NCI-H524 treated with DMSO at 0.1 percent for 48 hours (cell line): Measurements from ENCODE around the gene SNX3.

Experiments
- DNase-seq: peaks from one replicate; lab custom pipeline; 2025; lab: John Stamatoyannopoulos, UW

Gene SNX3

GRCh38 chr6:108203189-108204112 is 57.4 kb downstream of the SNX3 start:
- DNase-seq, result no peak

GRCh38 chr6:108200631-108201030 is 60.2 kb downstream of the SNX3 start:
- DNase-seq, result no peak

GRCh38 chr6:108200186-108200585 is 60.7 kb downstream of the SNX3 start:
- no peak for DNase-seq

- no peak for DNase-seq
These were observed 61.9 kb downstream of the SNX3 start for GRCh38 chr6:108198761-108199498.

GRCh38 chr6:108195209-108195608 is 65.6 kb downstream of the SNX3 start:
- no peak for DNase-seq

DNA sequence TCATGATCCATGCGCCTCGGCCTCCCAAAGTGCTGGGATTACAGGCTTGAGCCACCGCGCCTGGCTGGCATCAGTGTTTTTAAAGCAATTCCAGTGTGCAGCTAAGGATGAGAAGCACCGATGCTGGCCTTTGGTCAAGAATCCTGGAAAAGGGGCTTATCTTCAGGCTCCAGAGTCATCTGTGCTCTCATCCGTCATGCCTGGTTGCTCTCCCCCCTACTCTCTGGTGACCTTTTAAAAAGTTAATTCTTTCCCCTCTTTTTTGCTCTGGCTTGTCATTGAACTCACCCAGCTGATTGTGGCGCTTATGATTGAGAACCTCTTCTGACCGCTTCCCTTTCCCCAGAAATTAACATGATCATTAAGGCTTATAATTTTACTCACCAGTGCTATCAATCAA is 66.3 kb downstream of the SNX3 start:
- no peak for DNase-seq

DNA sequence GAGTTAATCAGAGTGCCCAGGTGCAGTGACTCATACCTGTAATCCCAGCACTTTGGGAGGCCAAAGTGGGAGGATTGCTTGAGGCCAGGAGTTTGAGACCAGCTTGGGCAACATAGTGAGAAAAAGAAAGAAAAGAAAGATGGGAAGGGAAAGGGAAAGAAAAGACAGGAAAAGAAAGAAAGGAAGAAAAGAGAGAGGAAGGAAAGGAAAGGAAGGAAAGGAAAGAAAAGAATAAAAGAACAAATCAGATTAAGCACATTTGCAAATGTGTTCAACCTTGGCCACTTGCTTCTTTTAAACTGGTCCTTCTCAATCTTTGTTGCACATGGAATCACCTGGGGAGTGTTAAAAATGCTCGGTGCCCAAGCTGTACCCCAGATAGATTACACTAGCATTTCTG is 67.0 kb downstream of the SNX3 start:
- no peak for DNase-seq

- DNase-seq, result no peak
These were observed 67.7 kb downstream of the SNX3 start for GRCh38 chr6:108193131-108193530.

- DNase-seq, result no peak
These were observed 73.3 kb downstream of the SNX3 start for GRCh38 chr6:108187519-108187918.

- no peak for DNase-seq
These were observed 74.6 kb downstream of the SNX3 start for GRCh38 chr6:108186226-108186625.

GRCh38 chr6:108180776-108181175 is 80.1 kb downstream of the SNX3 start:
- no peak for DNase-seq

GRCh38 chr6:108180266-108180665 is 80.6 kb downstream of the SNX3 start:
- DNase-seq, result no peak

DNA sequence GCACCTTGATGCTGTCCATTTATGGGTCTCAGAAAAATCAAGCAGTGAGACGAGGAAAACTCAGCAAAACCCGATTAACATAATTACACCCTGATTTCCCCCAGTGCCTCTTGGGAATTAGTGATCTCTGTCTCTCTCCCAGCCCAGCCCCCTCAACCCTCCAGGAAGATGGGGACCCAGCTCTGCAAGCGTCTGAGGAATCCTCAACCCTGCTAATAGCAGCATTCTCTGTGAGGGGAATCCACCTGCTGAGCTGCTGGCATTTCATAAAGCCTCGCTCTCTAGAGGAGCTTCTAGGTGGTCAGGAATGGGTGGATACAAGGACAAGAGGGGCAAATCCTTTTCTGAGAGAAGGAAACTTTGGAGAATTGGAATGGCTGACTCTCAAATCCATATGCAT is 81.1 kb downstream of the SNX3 start:
- DNase-seq, result no peak

- no peak for DNase-seq
These were observed 84.4 kb downstream of the SNX3 start for GRCh38 chr6:108176281-108177089.

DNA sequence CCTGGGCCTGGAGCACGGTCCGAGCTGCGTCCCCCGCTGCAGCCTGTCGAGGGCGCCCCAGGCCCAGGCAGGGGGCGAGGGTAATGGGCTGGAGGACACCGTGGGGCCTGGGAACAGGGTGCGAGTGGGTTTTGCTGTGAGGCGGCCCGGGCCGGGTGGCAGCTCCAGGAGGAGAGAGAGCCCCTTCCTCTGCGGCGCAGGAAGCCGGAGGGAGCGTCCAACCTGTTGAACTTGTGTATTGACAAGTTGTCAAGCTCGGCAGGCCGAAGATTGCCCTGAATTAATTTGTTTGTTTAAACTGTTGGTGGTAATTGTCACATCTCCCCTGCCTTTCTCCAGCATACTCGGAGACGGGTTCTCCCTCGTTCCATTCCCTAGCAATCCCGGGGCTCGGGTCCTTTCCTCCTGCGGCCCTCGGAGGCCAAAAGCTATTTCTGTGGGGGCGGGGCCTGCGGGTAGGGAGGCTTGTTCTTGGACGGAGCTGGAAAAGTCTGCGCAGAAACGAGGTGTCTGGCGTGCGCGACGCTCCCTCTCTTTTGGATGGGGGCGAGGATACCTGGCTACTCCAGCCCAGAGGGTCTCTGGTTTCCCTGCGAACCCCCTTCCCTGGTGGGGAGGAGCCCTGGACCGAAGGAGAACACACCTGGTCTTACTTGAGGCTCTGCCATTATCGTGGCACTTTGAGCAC is 85.1 kb downstream of the SNX3 start:
- DNase-seq, result no peak

GRCh38 chr6:108175176-108175591 is 85.7 kb downstream of the SNX3 start:
- no peak for DNase-seq

- no peak for DNase-seq
These were observed 86.3 kb downstream of the SNX3 start for GRCh38 chr6:108174371-108175175.

- DNase-seq, result no peak
These were observed 88.8 kb downstream of the SNX3 start for GRCh38 chr6:108171918-108172516.

DNA sequence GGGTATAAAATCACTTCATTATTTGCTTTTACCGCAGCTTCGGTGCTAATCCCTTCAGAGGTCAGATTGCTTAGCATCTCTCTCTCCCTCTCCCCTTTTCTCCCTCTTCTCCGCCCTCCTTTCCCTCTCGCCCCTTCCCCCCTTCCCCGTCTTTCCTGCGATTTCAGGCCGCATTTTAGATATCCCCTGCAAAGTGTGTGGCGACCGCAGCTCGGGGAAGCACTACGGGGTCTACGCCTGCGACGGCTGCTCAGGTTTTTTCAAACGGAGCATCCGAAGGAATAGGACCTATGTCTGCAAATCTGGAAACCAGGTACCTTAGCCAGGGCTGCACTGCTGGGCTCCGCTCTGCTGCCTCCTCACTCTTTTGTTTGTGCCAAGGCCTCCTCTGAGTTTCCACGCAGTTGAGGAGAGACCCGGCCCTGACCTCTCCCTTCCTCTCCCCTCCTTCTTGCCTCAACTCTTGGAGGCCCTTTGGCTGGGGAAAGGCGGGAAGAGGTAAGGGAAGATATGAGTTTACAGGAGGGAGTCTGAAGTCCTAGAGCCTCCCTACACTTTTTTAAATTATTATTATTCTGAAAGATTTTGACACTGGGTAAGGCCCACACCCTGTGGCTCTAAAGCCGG is 89.4 kb downstream of the SNX3 start:
- no peak for DNase-seq
